NCI-H748 treated with DMSO at 0.1 percent for 48 hours (cell line): Measurements from ENCODE around the gene RCN1.
A peak's percentile ranks its signal among the peaks of the same experiment; 100 is the strongest.
"Not testable (repeated sequence)": the region's sequence is repeated elsewhere in the genome, so short reads cannot be mapped to it uniquely, and the experiment has no call there.

Experiments
- DNase-seq: peaks from one replicate; lab custom pipeline; 2025; lab: John Stamatoyannopoulos, UW

Gene RCN1

GRCh38 chr11:32090545-32091370, at the start of gene RCN1:
RCN1 (plus strand) TSS chr11:32091074; CDS start chr11:32091197, 123 bp downstream.
- DNase-seq = peak; percentile 57

- no peak for DNase-seq
These were observed 47.1 kb upstream of the RCN1 start for GRCh38 chr11:32043737-32044136.

DNA sequence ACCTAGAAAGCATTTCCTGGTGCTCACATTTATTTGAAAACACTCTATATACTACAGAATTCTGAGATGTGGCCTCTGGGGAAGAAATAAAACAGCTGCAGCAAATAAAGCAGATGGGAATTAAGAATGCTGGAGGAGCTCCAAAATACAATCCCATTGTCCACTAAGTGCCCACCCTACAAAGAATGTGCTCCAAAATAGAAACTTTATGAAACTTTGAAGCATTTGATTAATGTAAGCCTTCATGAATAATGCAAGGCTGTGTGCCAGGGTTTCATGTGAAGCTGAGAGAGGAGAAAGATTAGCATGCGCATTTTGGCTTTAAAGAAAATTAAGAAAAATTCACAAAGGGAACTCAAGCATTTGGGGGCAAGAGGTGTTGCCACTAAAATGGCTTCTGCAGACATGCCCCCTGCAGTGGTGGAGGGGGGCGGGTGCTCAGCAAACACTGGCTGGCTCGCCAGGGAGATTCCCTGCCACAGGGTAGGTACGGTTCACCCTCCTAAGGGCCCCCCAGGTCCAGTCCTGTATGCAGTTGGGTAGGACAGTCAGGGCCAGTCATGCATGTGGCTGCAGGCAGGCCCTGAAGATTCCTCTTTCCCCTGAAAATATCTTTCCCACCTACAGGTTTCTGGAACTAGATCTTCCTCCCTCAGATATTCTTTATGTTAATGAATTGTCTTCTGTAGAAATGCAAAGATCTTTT, 46.6 kb upstream of the RCN1 start:
- DNase-seq = no peak

DNA sequence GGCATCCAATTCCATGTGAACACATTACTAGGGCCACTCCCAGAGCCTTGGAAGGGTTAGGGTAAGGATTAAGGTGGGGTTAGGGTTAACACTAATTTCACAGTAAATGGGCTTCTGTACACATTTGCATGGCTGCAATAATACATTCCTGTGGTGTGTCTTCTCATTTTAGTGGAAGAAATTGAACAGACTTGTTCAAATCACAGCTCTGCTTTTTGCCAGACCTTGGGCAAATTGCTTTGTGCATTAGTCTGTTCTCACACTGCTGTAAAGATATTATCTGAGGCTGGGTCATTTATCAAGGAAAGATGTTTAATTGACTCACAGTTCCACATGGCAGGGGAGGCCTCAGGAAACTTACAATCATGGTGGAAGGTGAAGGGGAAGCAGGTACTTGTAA, 45.4 kb upstream of the RCN1 start:
- DNase-seq = no peak

GRCh38 chr11:32050264-32050663, 40.6 kb upstream of the RCN1 start:
- no peak for DNase-seq

GRCh38 chr11:32052215-32052614, 38.7 kb upstream of the RCN1 start:
- DNase-seq = peak; percentile 22

- DNase-seq = no peak
These were observed 37.6 kb upstream of the RCN1 start for GRCh38 chr11:32053151-32053888.

DNA sequence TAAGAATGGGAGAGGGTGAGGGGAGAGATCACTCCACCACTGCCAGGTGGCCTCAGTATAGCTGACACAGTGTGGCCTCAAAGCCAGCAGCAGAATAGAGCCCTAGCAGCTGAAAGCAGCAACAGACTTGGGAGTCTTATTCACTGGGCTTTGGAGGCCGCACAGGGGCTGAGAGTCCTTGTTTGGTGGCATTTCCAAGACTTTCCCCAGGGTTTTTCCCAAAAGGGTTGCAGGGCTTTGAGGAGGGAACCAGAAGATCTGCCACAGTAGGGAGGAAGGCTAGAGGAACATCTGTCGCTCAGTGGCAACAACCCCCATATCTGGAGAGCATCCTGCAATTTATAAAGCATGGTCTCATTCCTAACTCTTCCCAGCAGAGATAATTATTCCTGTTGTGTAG, 35.0 kb upstream of the RCN1 start:
- no peak for DNase-seq

- DNase-seq = no peak
These were observed 34.4 kb upstream of the RCN1 start for GRCh38 chr11:32056438-32056837.

DNA sequence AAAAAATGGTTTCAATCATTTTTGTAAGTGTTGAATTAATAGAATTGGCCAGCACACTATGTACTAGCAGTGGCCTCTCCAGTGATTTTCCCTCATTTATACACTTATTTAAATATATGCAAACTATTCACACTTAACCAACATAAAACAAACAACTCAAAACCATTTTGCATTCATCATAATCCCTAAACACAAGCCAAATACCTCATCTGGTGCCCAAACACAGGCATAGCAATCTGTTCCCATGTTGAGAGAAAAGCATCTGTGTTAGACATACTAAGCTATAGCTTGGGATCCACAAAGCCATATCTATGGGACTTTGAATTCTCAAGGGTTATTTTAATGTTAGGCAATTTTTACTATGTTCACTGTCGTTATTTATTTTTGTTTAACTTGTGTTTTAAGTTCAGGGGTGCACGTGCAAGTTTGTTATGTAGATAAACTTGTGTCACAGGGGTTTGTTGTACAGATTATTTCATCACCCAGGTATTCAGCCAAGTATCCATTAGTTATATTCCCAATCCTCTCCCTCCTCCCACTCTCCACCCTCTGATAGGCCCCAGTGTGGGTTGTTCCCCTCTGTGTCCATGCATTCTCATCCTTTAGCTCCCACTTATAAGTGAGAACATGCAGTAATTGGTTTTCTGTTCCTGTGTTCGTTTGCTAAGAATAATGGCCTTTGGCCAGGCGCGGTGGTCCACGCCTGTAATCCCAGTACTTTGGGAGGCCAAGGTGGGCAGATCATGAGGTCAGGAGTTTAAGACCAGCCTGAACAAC, 31.0 kb upstream of the RCN1 start:
- DNase-seq = no peak

- no peak for DNase-seq
These were observed 28.3 kb upstream of the RCN1 start for GRCh38 chr11:32062540-32062939.

GRCh38 chr11:32063031-32063430, 27.8 kb upstream of the RCN1 start:
- DNase-seq = not testable (repeated sequence)

- DNase-seq = no peak
These were observed 24.8 kb upstream of the RCN1 start for GRCh38 chr11:32065865-32066629.

GRCh38 chr11:32068134-32068870, 22.6 kb upstream of the RCN1 start:
- DNase-seq = no peak

- no peak for DNase-seq
These were observed 21.4 kb upstream of the RCN1 start for GRCh38 chr11:32069361-32070058.

DNA sequence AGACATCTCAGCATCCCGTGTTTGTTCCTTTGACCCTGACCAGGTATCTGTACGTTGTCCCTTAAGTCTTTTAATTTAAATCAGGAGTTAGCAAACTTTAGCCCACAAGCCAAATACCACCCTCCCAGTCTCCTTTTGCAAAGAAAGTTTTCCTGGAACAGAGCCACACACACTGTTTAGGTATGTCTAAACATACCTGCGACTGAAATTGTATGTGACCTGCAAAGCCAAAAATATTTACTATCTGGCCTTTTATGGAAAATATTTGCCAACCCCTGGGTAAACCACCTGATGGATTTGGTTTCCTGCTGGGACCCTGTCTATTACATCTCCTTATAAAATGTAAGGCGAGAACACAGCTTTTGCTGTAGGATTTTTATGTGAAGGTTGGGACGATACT, 20.2 kb upstream of the RCN1 start:
- no peak for DNase-seq

GRCh38 chr11:32071811-32072210, 19.1 kb upstream of the RCN1 start:
- DNase-seq = peak; percentile 12

GRCh38 chr11:32072872-32073643, 17.8 kb upstream of the RCN1 start:
- no peak for DNase-seq

GRCh38 chr11:32073644-32074026, 17.2 kb upstream of the RCN1 start:
- DNase-seq = no peak
